Mammary epithelial cell (primary cell): ENCODE results near the gene VPS4A.

Source experiments
- CTCF ChIP-seq, 2 donors: IDR thresholded peaks in 1 of 2; conservative IDR thresholded peaks in 1 of 2; 2 replicates each; pipeline ENCODE4 v1.5.1; 2011 to 2012; ENCODE audit warnings: inconsistent platforms in 2 of 2, low read length in 2 of 2, mild to moderate bottlenecking in 2 of 2, control low read depth in 1 of 2, low read depth in 1 of 2; ENCODE audit not compliant: insufficient read depth in 1 of 2; ENCODE audit errors: extremely low read depth in 1 of 2
- EZH2 ChIP-seq: IDR thresholded peaks from 2 replicates; pipeline ENCODE4 v1.6.1; 2012; ENCODE audit warnings: low read length, inconsistent platforms, borderline replicate concordance

- TF ChIP-seq EZH2, result no peak
- TF ChIP-seq CTCF (conservative IDR thresholded peaks at IDR 0.05 in 1 of 2, IDR thresholded peaks at IDR 0.05 in 1 of 2; ENCODE audit: extremely low read depth in 1 of 2, insufficient read depth in 1 of 2, low read depth in 1 of 2, low read length in 2 of 2), result peak; percentile 78 to 85
These were observed 28.3 kb downstream of the VPS4A start, which contains the start of the genes COG8 and NIP7 for GRCh38 chr16:69339289-69340094.
